SIG-M5 treated with dmso at 0.1 percent for 504 hours (cell line): ENCODE data around the gene FGFR3.
"Not testable (repeated sequence)": the region's sequence is repeated elsewhere in the genome, so short reads cannot be mapped to it uniquely, and the experiment has no call there.

Experiments used
- DNase-seq: peaks from one replicate; lab custom pipeline; 2025; ENCODE audit not compliant: unreplicated experiment; lab: John Stamatoyannopoulos, UW

The FGFR3 gene

DNA sequence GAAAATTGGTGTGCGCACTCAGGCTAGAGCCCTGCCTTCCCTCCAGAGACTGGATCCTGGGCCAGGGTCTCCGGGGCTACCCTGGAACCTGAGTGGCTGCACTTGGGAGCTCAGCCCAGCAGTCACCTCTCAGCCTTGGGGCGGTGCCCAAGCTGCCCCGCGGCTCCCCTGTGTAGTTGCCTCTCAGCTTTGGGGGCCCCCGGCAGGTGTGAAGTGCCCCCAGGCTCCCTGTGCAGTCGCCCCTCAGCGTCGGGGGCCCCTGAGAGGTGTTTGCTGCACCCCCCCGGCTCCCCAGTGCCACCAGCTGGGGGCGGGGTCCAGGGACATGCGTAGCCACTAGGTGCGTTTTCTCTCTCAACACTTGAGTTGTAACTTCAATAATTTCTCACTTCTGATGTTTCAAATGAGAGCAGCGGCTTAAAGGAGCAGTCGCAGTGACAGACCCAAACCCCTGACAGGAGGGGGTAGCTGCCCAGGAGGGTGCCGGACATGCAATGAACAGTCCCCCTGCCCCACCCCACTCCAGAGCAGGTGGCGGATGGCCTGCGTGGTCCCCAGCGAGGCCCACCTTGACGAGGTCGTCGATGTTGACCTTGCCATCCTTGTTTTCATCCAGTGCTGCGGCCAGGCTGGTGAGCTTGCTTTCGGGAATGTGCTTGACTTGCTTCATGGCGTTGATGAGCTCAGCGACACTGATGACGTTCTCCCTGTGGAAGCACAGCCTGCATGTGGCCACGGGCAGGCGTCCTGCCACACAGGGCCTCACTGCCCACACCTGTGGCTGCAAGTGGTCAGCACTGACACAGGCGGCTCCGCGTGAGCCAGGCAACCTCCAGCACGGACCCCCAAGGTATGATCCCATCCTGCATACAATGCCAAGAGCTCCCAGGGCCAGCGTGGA is 22.3 kb downstream of the FGFR3 start:
- no peak for DNase-seq

DNA sequence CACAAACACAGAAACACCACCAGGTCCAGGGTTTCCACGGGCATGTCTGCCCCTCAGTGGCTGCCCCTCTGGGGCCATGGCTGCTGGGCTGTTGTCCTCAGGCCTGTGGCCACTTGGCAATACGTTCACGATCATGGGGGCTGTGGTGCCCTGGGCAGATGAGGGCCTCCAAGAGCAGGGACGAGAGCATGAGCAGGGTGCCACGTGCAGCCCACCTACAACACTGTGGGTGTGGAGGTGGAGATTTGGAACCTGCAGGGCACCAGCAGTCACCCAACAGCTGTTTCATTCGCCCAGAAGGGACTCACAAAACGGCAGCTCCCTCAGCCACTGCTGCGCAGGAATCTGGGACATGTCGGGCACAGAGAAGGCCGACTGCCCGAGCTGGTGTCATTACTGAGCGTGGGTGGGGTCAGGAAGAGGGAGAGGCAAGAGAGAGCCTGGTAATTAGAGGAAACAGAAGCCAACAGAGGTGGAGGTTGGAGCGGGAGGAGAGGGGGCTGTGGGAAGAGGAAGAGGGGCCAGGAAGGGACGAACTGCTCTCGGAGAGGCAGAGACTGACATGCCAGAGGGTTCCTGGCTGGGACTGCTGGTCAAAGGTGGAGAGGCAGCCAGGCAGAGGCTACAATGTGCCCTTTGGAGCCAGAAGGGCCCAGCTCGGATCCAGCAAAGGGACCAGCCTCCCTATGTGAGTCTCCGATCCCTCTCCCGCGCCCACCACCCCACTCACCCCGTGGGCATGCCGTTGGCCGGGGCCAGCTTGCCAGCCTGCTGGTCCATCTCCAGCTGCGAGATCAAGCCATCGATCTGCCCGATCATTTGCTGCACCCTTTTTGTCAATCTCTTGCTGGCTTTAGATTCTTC is 23.1 kb downstream of the FGFR3 start:
- no peak for DNase-seq

DNA sequence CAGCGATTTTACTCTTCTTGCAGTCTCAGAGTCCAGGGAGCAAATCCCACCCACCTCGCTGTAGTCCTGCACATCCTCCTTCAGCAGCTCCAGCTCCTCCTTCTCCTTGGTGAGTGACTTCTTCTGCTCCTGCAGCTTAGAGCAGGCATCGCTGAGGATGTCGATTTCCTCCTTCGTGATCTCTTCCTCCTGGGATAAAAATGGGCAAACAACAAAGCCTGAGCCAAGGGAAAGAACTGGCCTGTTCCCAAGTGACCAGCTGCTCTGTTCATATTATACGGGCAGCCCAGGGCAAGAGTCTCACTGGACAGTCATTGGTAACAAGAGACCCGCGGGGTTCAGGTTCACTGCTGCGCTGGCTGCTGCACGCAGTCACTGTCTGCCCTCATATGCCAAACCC is 26.2 kb downstream of the FGFR3 start:
- no peak for DNase-seq

DNA sequence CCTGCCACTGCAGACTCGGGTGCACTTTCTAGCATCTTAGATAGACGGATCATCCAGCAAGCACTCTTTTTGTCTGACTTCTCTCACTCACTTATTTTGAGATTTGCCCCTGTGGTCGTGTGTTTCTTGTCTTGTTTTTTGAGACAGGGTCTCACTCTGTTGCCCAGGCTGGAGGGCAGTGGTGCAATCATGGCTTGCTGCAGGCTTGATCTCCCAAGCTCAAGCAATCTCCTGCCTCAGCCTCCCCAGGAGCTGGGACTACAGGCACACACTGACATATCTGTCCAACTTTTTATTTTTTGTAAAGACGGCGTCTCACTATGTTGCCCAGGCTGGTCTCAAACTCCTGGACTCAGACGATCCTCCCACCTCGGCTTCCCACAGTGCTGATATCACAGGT is 26.7 kb downstream of the FGFR3 start:
- no peak for DNase-seq

DNA sequence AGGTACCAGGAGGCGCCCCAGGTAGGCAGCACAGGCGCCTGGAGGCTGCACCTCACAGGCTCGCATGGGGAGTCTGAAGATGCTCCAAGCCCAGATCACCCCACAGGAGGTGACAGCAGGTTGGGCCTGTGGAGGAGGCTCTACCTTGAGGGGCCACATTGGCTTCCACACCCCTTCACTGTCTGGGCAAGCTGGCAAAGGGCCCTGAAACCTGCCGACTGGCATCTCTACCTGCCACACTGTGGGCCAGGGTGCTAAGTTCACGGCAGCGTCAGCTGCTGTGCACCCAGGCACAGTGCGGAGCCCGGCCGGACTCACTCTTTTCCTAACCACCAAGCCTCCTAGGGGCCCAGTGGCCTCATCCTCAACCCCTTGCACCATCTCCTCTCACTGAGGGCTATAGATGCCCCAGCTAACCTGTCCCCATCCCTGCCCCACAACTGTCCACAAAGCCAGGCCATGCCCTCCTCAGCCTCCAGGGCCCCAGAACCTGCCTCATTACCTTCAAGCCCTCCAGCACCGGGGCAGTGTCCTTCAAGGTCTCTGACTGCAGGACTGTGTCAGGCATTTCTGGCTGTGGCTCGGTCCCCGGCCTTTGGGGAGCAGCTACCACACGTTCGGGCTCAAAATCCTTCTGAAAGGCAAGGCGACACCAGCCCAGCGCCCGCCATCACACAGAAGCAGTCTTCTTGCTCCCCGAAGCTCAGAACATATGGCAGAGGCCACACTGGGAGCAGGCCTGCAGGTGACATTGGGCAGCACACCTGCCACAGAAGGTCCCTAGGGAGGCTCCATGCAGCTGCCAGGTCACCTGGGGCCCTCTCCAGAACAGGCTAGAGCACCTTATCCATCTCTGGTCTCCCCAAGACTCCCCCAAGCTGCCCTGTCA is 28.8 kb downstream of the FGFR3 start:
- no peak for DNase-seq

DNA sequence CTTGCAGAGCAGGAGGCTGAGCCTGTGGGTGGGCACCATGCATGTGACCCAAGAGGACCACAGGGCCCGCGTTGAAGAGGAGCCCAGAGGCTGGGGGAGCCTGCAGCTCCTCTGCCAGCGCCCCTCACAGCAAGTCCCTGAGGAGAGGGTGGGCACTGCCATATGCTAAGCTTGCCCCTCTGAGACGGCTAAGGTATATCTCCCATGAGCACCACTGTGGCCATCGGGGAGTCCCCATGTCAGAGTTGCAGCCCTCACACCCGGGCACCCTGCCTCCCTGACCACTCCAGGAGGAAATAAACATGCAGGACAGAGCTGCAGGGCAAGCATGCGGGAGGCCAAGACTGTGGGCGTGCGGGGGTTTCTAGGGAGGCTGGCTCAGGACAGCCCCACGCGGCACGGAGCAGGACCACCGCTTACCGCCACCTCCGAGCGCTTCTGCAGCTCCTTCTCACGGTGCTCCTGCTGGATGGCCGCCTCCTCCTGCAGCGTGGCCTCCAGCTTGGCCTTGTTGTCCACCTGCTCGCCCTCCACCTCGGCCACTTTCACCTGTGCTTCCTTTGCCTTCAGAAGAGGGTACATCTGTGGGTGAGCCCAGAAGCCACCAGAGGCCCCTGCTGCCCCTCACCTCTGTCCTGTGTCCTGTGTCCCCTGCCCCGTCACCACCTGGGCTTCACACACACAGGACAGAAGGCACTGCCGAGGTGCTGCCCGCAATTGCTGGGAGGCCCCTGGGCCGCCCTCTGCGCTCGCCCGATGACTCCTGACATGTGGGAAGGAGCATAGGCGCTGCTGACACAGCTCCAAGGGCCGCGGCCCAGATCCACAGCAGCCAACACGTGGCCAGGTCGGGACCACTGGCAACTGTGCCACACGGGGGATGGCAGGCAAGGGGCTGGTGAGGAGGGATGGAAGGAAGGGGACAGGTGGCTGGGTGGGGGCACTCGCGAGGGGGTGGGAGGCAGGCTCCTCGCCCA is 29.8 kb downstream of the FGFR3 start:
- no peak for DNase-seq

DNA sequence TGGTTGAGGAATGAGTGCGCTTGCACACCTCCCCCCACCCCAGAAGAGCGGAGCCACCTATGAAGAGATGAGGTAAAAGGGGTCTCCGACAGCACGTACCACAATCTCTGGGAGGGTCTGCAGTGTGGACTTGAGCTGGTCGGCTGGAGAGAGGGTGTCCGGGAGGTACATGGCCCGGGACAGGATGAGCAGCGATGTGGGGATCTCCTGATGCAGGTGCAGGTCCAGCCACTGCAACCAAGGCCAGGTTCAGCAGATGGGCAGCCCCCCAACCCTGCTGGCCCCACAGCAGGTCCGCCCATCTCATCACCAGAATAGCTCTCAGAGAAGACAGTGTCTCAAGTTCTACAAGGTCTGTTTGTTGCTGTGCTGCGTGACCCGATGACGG is 30.4 kb downstream of the FGFR3 start:
- DNase-seq: no peak

DNA sequence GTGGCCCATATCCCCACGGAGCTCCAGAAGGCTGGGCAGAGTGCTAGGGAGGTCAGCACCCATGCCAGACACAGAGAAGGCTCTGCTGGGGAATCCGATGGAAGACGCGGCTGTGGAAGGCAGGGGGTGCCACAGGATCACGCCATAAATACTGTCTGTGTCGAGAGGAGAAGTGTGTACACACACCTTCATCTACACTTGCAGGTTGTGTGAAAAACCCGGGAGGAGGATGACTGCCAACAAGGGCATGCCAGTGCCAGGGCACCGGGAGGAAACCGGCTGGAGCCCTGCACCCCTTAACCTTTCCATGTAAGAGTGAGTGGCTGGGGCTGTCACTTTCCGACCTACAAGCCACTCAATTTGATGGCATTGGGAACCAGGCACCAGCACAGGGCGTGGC is 31.7 kb downstream of the FGFR3 start:
- no peak for DNase-seq

DNA sequence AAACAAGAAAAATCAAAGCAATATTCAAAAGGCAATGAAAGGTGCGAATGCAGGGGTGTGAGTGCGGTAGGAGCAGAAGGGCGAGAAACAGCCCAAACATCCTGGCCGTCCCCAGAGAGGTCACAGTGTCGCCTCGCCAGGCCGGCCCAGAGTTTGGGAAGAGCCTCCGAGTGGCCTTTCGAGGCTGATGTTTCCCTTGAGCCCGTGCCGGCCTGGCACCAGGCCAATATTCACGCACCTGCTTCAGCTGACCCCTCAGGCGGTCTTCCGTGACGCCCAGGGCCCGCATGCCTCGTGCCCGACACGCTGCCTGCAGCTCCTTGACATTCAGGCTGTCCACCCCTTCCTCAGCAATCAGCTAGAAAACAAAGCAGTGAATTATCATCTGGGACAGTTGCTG is 32.2 kb downstream of the FGFR3 start:
- no peak for DNase-seq

DNA sequence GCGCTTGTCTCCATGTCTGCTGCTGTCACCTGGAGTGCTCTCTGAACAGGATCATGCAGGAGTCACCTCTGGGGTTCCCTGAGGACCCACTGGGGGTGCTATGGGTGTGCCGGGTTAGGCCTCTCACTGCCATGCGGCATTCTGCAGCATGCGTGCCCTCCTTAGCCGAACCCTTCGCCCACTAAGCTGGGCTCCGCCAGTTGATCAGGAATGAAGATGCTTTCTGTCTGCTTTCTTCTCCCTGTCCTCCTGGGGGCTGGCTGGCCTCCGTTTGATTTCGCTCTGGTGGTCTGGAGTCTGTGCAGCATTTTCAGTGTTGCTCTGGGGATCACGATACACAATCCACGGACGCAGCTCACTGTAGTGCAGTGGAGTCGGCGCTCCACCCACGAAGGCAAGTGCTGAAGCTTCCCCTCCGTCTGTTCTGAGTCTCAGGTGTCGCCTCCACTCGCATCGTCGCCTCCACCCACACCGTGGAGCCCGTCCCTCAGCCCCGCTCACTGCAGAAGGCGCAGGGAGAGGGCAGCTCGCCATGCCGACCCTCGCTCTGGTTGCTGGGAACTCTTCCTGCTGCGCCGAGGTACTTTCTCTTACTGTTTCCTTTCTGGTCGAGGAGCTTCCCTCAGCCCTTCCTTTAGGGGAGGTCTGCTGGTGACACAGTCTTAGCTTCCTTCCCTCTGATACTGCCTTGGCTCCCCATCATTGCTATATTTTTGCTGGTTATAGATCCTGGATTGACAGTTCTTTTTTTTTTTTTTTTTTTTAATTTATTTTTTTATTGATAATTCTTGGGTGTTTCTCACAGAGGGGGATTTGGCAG is 33.6 kb downstream of the FGFR3 start:
- DNase-seq: no peak

DNA sequence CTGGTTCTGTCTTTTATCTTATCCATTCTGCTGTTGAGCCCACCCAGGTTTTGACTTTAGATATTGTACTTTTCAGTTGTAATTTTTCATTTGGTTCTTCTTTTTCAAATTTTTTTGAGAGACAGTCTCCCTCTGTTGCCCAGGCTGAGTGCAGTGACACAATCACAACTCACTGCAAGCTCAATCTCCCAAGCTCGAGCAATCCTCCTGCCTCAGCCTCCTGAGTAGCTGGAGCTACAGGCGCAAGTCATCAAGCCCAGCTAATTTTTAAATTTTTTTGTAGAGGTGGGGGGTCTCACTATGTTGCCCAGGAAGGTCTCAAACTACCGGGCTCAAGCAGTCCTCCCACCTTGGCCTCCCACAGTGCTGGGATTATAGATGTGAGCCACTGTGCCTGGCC is 37.1 kb downstream of the FGFR3 start:
- DNase-seq: no peak

DNA sequence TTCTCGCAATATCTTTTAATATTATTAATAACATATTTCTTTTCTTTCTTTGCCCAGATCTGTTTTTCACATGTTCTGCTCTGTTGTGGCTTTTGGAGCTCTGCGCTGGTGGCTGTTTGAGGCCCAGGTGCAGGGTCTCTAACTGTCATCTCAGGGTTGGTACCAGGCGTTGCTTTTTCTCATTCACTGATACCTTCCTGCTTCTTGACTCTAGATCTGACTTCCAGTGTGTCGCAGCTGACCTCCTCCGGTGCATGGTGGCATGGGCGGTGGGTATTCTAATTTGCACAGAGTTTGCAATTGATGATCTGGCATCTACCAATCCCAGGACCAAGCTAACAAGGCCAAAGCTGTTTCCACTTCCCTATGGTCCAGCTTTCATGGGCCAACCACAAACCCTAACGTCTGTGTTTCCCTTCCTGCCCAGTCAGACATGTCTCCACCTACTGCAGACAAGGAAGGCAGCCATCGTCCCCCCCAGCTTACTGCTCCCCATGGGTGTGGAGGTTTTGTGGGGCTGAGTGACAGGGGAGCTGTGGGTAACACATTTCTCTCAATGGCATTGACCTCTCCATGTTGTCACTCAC is 37.6 kb downstream of the FGFR3 start:
- DNase-seq: no peak

DNA sequence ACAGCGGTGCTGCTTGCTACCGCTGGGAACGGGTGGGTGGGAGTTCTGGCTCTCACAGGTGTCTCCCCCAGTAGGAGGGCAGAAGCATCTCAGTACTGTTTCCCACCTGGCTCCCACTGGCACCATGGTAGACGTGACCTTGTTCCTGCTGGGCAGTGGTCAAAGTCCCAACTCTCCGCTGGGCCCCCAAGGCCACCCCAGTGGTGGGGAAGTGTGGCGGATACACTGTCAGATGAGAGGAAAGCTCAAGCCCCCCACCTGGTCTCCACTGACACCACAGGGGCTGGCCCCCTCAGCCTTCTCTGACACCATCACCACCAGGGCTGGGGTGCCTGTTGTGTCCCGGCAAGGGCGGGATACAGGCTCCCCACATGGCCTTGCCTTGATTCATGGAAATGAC is 38.2 kb downstream of the FGFR3 start:
- no peak for DNase-seq

DNA sequence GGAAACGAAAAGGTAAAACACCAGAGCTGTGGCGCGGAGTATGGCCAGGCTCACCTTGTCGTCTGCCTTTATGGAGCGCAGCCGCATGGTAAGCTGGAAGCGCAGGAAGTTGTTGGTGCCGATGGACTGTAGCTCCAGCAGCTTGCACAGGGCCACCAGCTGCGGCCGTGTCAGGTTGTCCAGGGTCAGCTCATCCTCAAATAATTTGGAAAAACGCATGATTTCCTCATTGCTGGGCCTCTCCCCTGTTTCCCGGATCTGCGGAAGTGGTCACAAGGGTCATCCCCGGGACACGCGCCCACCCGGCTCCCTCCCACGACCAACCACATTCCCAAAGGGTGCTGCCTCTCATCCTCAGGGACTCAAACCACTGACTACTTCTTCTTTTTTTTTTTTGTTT is 39.6 kb downstream of the FGFR3 start:
- no peak for DNase-seq

DNA sequence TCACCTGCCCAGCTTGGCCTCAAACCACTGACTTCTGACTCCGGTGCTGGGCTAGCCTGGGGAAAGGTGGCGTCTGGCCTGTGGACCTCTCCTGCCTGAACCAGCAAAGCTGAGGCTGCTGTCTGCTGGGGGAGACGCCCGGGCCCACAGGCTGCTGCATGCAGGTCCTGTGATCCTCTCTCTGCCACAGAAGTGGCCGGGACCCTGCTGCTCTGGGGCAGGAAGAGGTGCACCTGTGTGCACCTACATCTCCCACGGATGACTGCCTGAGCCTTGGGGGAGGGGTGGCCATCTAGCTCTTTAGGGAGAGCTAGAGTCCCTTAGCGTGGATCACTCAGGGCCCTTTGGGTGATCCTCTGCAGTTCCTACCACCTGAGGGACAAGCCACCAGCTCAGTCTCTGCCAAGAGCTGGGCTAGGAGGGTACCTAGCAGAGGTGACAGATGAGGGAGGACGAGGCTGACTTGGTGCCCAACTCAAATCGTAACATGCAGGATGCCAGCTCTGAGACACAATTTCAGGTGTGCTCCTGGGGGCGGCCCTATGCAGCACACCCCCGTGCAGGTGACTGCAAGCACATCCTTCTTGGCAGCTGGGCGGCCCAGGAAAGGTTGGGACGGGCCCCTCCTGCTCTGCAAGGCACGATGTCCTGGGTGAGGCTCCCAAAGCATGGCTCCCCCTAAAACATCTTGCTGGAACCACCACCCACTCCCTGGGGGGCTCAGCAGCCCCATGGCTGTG is 40.4 kb downstream of the FGFR3 start:
- DNase-seq: no peak

DNA sequence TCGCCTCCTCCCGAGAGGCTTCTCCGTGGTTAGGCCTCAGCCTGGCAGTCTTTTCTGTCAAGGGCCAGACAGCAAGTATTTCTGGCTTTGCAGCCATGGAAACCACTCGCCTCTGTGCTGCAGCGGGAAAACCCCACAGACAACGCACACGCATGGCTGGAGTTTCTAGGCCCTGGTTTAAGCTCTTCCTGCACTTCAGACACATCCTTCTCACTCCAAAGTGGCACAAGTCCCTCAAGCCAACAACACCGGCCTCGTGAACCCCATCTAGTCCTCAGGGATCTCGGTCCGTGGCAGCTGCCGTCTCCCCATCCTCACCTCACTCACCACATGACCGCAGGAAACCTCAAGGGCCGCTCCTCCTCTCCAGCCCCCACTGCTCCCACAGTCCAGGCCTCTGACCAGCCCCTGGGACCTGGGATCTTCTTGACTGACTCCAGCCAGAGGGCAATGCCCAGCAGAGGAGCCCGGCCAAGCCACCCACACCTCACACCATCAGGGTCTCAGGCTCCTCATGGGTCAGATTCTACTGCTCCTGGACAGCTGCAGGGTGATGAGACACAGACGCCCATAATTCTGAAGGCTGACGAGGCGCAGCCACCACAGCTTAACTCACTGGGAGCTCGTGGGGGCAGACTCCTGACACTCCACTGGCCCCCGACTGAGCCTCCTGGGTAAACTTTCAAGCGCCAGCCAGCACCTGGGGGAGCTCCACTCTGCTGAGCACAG is 41.1 kb downstream of the FGFR3 start:
- no peak for DNase-seq

DNA sequence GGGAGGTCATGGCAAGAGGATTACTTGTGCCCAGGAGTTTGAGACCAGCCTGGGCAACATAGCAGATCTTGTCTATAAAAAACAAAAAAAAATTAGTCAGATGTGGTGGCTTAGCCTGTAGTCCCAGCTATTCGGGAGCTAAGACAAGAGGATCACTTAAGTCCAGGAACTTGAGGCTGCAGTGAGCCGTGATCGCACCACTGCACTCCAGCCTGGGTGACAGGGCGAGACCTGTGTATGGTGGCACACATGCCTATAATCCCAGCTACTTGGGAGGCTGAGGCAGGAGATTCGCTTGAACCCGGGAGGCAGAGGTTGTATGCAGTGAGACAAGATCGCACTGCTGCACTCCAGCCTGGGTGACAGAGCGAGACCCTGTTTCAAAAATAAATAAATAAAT is 42.7 kb downstream of the FGFR3 start:
- not testable (repeated sequence) for DNase-seq
